LNCAP (cell line): ENCODE data around the gene PNPLA5.

Source experiments
- TF ChIP-seq, protein P1 (sequence below): fragments of 450-650 bp; IDR thresholded peaks from 2 replicates; pipeline ENCODE4 v1.5.1; 2017; ENCODE audit warnings: mild to moderate bottlenecking

PNPLA5 gene

DNA sequence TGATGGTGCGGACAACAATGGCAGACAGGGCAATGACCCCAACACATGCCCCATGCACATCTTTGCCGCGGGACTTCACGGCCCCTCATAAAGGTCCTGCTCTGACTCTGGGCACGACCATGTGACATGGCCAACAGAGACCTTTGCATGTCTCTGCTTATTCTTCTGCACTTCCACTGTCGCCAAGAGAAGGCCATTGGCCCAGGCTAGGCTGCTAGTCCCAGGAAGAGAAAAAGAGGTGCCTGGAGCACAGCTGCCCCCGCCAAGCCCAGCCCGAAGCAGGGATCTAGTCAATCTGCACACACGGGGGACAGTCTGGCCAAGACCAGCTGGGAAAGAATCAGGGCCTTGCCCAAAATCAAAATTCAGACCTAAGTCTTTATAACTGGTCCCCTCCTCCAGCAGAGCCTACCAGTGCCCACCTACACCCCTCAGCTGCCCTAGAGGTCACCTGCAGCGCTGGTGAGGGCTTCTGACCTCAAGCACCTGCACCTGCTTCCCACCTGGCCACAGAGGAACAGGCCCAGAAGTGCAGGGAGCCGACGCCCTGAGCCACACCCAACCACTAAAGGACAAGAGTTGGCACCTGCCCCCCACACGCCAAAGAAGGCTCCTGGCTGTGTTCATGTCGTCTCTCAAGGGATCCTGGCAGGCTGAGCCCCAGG lies 37.6 kb downstream of the PNPLA5 start:
- TF ChIP-seq, protein P1, sequence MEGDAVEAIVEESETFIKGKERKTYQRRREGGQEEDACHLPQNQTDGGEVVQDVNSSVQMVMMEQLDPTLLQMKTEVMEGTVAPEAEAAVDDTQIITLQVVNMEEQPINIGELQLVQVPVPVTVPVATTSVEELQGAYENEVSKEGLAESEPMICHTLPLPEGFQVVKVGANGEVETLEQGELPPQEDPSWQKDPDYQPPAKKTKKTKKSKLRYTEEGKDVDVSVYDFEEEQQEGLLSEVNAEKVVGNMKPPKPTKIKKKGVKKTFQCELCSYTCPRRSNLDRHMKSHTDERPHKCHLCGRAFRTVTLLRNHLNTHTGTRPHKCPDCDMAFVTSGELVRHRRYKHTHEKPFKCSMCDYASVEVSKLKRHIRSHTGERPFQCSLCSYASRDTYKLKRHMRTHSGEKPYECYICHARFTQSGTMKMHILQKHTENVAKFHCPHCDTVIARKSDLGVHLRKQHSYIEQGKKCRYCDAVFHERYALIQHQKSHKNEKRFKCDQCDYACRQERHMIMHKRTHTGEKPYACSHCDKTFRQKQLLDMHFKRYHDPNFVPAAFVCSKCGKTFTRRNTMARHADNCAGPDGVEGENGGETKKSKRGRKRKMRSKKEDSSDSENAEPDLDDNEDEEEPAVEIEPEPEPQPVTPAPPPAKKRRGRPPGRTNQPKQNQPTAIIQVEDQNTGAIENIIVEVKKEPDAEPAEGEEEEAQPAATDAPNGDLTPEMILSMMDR, result no peak

DNA sequence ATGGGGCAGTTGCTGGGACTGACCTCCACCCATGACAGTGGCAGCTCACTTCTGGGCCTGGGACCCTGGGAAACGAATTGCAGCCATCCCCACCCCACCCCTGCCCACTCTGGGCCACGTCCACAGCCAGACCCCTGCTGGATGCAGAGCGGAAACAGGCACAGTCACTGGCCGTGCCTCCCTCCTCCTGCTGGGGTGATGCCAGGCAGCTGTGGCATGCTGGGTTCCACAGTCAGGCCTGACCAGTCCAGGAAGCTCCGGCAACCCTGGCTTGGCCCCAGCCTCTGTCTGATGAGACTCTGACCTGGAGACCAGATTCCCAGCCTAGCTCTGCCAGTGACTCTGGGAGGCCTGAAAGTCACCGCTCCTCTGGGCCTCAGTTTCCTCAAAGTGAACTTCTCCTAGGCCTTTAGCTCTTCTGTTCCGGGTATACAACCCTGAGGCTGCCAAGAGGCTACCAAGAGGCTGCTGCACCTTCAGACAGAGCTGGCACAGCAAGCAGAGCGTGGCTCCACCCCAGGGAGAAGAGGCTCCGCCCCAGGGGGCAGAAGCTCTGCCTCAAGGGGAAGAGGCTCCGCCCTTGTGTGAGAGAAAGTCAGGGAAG lies 38.4 kb downstream of the PNPLA5 start:
- TF ChIP-seq, protein P1, result no peak

DNA sequence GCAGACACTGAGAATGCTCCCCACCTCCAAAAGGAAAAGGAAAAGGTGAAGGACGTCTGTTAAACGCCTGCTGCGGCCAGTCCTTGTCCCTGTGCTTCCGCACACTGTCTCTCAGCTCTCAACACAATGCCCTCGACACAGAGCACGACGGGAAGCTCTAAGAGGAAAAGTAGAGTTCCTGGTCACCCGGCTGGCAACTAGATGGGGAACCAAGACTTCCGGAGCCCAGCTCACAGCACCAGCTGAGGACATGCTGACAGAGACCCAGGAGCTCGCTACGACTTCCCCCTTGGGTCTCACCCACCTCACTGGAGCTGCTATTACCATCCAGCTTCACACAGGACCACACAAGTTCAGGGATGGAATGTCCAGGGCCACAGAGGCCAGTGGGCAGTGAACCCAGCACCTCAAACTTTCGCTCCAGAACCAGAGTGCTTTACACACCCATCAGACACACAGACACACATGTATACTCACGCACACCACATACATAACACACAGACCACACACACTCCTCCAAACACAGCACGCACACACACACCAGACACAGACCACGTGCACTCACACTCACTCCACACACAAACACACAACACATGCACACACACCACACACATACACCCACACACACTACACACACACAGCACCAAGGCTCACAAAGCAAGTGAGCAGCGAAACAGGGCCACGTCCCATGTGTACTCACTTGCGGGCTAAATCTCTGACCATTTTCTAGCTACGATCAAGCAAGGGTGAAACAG lies 39.1 kb downstream of the PNPLA5 start:
- TF ChIP-seq, protein P1, result no peak

DNA sequence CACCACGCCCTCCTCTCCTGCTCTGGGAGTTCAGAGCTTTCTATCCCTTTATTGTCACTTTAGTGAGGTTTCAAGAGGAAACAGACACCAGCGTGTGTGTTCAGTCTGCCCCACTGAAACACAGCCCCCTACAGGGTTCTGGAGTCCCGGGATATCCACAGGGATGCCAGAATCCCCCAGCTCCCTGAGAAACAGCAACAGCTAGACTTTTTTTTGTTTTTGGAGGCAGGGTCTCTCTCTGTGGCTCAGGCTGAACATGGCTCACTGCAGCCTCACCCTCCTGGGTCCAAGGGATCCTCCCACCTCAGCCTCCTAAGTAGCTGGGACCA lies 39.9 kb downstream of the PNPLA5 start:
- TF ChIP-seq, protein P1, result no peak

DNA sequence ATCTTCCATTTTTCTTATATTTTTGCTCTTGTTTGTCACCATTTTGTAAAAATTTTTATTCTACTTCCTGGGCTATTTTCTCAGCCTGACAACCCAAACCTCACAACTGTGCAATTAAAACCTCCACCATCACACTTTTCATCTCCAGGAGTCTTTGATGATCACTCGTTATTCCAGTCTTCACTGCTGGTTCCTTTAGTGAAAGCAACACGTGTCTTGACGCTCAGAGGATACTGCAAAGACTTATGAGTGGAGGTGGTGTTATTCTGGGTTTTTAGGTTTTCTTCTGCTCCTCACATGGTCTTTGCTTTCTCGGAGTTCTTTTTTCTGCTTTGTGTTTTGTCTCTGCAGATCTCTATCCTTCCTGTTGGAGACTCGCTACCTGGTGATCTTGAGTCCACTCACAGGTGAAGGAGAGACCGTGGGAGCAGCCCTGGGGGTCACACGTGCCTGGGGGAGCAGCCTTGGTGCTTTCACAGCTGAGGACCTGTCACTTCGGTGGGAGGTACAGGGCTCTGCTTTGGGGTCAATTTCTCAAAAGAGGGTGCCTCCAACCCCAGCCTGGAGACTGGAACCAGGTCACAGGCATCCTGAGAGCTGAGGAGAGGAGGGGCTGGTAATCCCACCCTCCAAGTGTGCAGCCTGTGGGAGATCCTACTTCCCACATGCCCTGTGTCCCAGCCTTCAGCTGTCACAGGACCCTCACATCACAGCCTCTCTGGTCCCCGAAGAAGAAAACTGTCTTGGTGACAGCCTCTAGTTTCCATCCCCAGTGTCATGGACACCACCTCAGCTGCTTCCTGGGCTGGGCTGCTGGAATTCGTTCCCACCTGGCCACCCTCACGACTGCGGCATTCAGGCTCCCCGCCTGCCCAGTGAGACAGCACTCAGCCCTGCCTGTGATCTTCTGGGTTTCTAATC lies 40.5 kb downstream of the PNPLA5 start:
- TF ChIP-seq, protein P1, result no peak

DNA sequence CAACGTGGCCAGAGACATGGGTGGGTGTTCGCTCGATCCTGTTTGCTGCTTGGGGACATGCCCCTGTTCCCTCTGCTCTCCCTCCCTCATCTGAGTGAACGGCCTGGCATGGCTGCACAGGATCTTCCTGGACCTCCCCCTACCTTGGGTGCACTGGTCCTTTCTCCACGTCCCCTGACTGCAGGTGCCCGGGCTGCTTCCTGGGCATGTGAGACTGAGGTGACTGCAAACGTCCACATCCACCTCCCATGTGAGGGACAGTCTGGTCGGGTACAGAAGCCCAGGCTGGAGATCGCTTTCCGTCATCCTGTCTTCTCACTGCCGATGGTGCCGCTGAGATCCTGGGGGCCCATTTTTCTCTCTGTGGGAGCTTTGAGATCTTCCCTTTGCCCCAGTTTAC lies 41.3 kb downstream of the PNPLA5 start:
- TF ChIP-seq, protein P1, result no peak

DNA sequence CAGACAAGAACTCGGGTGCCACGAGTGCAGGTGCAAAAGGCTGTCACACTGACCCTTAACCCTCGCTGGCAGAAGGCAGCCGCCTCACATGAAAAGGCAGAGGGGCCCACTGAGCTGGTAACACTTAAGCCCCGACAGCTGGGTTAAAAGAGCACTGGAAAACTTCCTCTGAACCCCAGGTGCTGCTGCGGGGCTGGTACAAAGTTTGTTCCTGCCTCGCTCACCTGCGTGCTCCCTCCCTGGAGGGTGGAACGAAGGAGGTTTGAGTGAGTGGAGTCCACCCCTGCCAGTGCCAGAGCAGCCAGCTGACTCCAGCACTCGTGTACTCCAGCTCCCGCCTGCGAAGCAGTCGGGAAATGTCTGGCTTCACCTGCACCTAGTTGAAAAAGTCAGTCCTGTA lies 42.1 kb downstream of the PNPLA5 start:
- TF ChIP-seq, protein P1, result no peak
